ENCODE measurements around the gene PDZD2. TPM values are rescaled to one million over a fixed set of nuclear protein-coding genes. Genes with fewer than 3 reads are reported as not detected.

The PDZD2 gene
- total RNA-seq, 1 donor from 2014 or later, result 21.5 TPM

GRCh38 chr5:31866166-31866565 lies 227.2 kb downstream of the PDZD2 start:
- no peak overlapping the region for H3K4me3 Mint-ChIP-seq
- no peak for TF ChIP-seq CTCF (IDR thresholded peaks at IDR 0.05; ENCODE audit: unreplicated experiment)
- no peak overlapping the region for H3K27ac Mint-ChIP-seq
- H3K36me3 Mint-ChIP-seq, result peaks cover 5% of the 10 kb centered on the region
- DNase-seq (ENCODE audit: low spot score in 2 of 2, unreplicated experiment in 2 of 2), result no peak
- peaks cover 18% of the 10 kb centered on the region for H3K4me1 Mint-ChIP-seq
- no peaks in the 10 kb centered on the region for H3K27me3 Mint-ChIP-seq (ENCODE audit: low read depth)
- H3K9me3 Mint-ChIP-seq, result no peaks in the 10 kb centered on the region

GRCh38 chr5:31867219-31867618 lies 228.3 kb downstream of the PDZD2 start:
- TF ChIP-seq CTCF (IDR thresholded peaks at IDR 0.05; ENCODE audit: unreplicated experiment), result no peak
- no peaks in the 10 kb centered on the region for H3K27me3 Mint-ChIP-seq (ENCODE audit: low read depth)
- H3K9me3 Mint-ChIP-seq, result no peaks in the 10 kb centered on the region
- H3K4me3 Mint-ChIP-seq, result no peak overlapping the region
- no peaks in the 10 kb centered on the region for H3K36me3 Mint-ChIP-seq
- peak overlapping the region; percentile 19 for H3K27ac Mint-ChIP-seq
- no peak for DNase-seq (ENCODE audit: low spot score in 2 of 2, unreplicated experiment in 2 of 2)
- H3K4me1 Mint-ChIP-seq, result peaks cover 18% of the 10 kb centered on the region

- TF ChIP-seq CTCF (IDR thresholded peaks at IDR 0.05; ENCODE audit: unreplicated experiment), result no peak
- H3K27me3 Mint-ChIP-seq (ENCODE audit: low read depth), result no peaks in the 10 kb centered on the region
- no peak overlapping the region for H3K27ac Mint-ChIP-seq
- peaks cover 2% of the 10 kb centered on the region for H3K4me1 Mint-ChIP-seq
- no peak overlapping the region for H3K4me3 Mint-ChIP-seq
- H3K36me3 Mint-ChIP-seq, result peaks cover 2% of the 10 kb centered on the region
- DNase-seq (ENCODE audit: low spot score in 2 of 2, unreplicated experiment in 2 of 2), result no peak
- no peaks in the 10 kb centered on the region for H3K9me3 Mint-ChIP-seq
Observed at GRCh38 chr5:31880449-31880848, 241.5 kb downstream of the PDZD2 start.

GRCh38 chr5:31884896-31885295 lies 246.0 kb downstream of the PDZD2 start:
- no peak for TF ChIP-seq CTCF (IDR thresholded peaks at IDR 0.05; ENCODE audit: unreplicated experiment)
- H3K27me3 Mint-ChIP-seq (ENCODE audit: low read depth), result no peaks in the 10 kb centered on the region
- peaks cover 22% of the 10 kb centered on the region for H3K4me1 Mint-ChIP-seq
- no peak overlapping the region for H3K27ac Mint-ChIP-seq
- H3K9me3 Mint-ChIP-seq, result no peaks in the 10 kb centered on the region
- H3K4me3 Mint-ChIP-seq, result no peak overlapping the region
- DNase-seq (ENCODE audit: low spot score in 2 of 2, unreplicated experiment in 2 of 2), result no peak
- no peaks in the 10 kb centered on the region for H3K36me3 Mint-ChIP-seq

- no peaks in the 10 kb centered on the region for H3K36me3 Mint-ChIP-seq
- no peak for TF ChIP-seq CTCF (IDR thresholded peaks at IDR 0.05; ENCODE audit: unreplicated experiment)
- no peaks in the 10 kb centered on the region for H3K27me3 Mint-ChIP-seq (ENCODE audit: low read depth)
- no peak overlapping the region for H3K4me3 Mint-ChIP-seq
- H3K27ac Mint-ChIP-seq, result no peak overlapping the region
- no peak for DNase-seq (ENCODE audit: low spot score in 2 of 2, unreplicated experiment in 2 of 2)
- H3K9me3 Mint-ChIP-seq, result no peaks in the 10 kb centered on the region
- H3K4me1 Mint-ChIP-seq, result peaks cover 32% of the 10 kb centered on the region
Observed at GRCh38 chr5:31886206-31886605, 247.3 kb downstream of the PDZD2 start.

- no peak overlapping the region for H3K4me3 Mint-ChIP-seq
- TF ChIP-seq CTCF (IDR thresholded peaks at IDR 0.05; ENCODE audit: unreplicated experiment), result no peak
- H3K36me3 Mint-ChIP-seq, result no peaks in the 10 kb centered on the region
- no peak overlapping the region for H3K27ac Mint-ChIP-seq
- H3K9me3 Mint-ChIP-seq, result no peaks in the 10 kb centered on the region
- H3K27me3 Mint-ChIP-seq (ENCODE audit: low read depth), result no peaks in the 10 kb centered on the region
- peaks cover 32% of the 10 kb centered on the region for H3K4me1 Mint-ChIP-seq
- DNase-seq (ENCODE audit: low spot score in 2 of 2, unreplicated experiment in 2 of 2), result no peak
Observed at GRCh38 chr5:31887556-31887955, 248.6 kb downstream of the PDZD2 start.

Data from mesothelial cell of epicardium (in vitro differentiated cells).